Thyroid gland (tissue), 4 donors: ENCODE results near the gene KIFBP.

Experiments used
- CTCF ChIP-seq, 6 experiments: fragments of 200-600 bp in 3 of 6; fragments of 450-650 bp in 3 of 6; sonication (generic) in 3 of 6; IDR thresholded peaks; one replicate each; pipeline ENCODE4 v1.5.1; 2016 to 2019; ENCODE audit warnings: antibody characterized with exemption in 6 of 6, mild to moderate bottlenecking in 2 of 6, inconsistent platforms in 1 of 6, moderate library complexity in 1 of 6
- POLR2A ChIP-seq, 2 donors: fragments of 450-650 bp; IDR thresholded peaks; one replicate each; pipeline ENCODE4 v1.6.1; 2017; ENCODE audit warnings: antibody characterized with exemption in 2 of 2, mild to moderate bottlenecking in 2 of 2, moderate library complexity in 1 of 2

GRCh38 chr10:69061305-69062161 lies 72.9 kb downstream of the KIFBP start:
- TF ChIP-seq CTCF (IDR thresholded peaks at IDR 0.05), result no peak
- no peak for TF ChIP-seq POLR2A (IDR thresholded peaks at IDR 0.05)
